OCI-LY7 (cell line): Measurements from ENCODE around the gene BCS1L.

Experiments used
- CTCF ChIP-seq: fragments of 200-600 bp; sonication (generic); conservative IDR thresholded peaks from 2 replicates; pipeline ENCODE4 v1.5.1; 2014; ENCODE audit warnings: mild to moderate bottlenecking, antibody characterized with exemption, low read length, moderate library complexity, mixed read lengths
- EZH2phosphoT487 ChIP-seq: fragments of 200-600 bp; sonication (generic); IDR thresholded peaks from 2 replicates; pipeline ENCODE4 v1.6.1; 2018; ENCODE audit warnings: low read depth, borderline replicate concordance, mild to moderate bottlenecking, mixed run types, antibody characterized with exemption, low read length, moderate library complexity, mixed read lengths

GRCh38 chr2:218710334-218710686 is 50.8 kb downstream of the BCS1L start:
- TF ChIP-seq CTCF = no peak
- TF ChIP-seq EZH2phosphoT487 = no peak
